GM19193 (cell line): Measurements from ENCODE around the gene UBASH3B.

Experiments used
- POLR2A ChIP-seq: IDR thresholded peaks from 4 replicates; pipeline ENCODE4 v1.6.1; 2011; ENCODE audit not compliant: insufficient read depth, insufficient read length; ENCODE audit errors: extremely low read depth

Gene UBASH3B

DNA sequence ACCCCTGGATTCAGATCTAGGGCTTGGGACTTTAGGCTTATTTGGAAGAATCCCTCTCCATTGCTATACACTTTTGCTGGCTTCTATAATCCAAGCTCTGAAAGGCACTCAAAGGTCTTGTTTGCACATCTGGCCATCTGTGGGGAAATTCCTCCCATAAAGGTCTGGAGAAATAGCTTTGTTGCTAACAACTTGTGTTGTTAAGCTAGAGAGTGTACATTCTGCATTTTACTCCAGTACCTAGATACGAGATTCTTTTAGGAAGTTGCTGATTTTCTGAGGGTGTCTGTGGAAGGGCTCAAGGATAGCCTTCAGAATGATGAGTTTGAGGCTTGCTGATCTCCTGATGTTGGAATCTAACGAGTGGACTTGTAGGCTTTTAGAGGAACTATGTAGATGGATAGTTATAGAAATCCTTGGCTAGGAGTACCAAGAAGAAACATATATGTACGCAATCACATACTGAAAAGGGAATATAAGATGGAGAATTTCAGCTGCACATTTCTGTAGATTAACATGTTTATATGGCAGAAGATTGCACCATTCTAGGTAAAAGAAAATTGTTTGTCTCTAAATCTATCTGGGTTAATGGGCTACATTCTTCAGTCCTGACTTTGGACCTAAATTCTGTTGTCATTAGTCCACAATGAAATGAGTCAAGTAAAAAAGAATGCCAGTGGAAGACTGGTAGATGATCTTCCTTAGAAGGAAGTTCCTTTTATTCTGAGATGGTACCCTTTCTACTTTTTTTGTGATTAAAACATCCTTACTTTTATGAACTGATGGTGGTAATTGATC is 51.0 kb downstream of the UBASH3B start:
- no peak for TF ChIP-seq POLR2A

DNA sequence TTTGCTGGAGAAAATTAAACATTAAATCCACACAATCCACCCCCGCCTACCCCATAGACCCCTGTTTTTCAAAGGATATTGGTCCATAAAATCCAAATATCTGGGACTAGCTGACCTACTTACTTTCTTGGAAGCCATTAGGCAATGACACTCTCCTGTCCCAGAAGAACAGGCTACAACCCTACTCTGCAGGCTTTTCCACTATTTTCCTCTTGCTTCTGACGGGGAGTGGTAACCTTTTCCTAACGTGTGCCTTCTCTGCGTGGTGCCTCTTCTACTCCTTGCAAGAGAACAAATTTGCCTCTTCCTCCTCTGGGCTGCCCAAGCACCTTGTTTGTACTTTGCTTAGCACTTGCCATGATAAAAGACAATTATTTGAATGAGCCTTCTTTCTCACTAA is 51.6 kb downstream of the UBASH3B start:
- no peak for TF ChIP-seq POLR2A

DNA sequence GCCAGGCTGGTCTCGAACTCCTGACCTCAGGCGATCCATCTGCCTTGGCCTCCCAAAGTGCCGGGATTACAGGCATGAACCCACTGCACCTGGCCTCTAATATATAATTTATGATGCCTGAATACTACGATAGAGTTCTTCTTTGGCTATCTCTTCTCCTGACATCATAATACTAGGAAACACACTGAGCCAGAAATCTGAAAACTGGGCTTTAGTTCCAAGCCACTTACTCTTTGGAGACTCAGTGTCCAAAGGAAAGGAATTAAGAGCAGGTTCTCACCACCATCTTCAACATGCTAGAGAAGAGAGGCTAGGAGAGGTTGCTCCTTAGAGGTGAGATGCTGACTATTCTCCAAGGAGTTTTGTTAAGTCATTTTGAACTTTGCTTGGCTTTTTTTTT is 52.4 kb downstream of the UBASH3B start:
- no peak for TF ChIP-seq POLR2A

DNA sequence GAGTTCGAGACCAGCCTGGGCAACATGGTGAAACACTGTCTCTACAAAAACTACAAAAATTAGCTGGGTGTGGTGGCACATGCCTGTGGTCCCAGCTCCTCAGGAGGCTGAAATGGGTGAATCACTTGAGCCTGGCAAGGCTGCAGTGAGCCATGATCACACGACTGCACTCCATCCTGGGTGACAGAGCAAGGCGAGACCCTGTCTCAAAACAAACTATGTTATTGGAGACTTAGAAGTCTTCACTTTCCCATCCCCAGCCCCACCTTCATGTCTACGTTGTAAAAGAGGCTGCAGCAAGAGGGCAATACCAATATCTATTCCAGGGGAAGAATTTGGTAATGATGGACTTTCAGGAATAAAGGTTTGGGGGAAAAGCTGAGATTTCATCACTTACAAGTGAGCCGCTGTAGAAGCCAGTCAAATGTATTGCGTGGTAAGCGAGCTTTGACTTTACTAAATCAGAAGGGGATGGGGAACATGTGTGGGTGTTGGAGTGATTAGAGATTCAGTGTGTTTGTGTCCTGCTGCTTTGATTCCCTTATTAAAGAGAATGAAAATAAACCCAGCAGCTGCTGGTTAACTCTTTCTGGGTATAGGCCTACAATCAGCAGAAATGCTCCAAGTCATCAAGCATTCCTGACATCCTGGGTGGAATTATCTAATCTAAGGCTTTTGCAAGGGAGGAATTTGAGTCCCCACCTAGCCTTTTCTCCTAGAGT is 53.7 kb downstream of the UBASH3B start:
- TF ChIP-seq POLR2A, result no peak

DNA sequence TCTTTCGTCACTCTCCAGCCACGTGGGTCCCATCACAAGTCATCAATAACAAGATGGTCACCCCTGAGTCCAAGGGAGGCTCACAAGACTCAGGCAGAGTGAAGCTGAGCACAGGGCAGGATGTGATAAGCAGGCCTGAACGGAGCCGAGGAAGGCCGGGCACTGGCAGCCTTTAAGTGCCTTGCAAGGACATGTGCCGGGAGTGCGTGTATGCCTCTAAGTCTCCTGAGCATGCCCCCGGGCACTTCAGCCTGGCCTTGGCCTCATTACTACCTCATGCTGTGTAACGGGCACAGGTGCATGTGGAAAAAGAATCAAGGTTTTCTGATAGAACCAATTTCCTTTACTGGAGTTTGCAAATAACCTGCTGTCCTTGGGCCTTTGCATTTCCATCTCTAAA is 55.8 kb downstream of the UBASH3B start:
- no peak for TF ChIP-seq POLR2A

DNA sequence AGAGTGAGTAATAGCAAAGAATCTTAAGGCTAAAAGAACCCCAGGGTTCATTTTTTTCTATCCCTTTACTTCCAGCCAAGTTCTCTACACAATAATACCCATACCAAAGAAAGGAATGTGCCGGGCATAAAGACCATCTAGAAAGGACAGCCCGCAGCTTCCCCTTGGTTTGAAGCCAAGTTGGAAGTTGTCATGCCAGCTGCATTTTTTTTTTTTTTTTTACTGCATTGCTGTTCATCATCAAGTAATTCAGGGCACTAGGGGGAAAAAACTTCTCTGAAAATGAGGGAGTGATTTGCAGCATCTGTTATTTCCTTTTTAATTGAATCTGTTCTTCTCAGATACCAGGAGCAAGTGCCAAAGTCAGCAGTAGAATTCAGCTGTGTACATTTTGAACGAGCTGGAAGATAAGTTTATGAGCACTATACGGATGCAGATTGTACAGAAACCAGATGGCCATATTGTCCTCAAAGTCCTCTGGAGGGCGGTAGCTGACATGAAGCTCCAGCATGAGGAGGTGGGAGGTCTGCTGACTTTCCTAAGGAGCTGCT is 56.4 kb downstream of the UBASH3B start:
- TF ChIP-seq POLR2A, result no peak

DNA sequence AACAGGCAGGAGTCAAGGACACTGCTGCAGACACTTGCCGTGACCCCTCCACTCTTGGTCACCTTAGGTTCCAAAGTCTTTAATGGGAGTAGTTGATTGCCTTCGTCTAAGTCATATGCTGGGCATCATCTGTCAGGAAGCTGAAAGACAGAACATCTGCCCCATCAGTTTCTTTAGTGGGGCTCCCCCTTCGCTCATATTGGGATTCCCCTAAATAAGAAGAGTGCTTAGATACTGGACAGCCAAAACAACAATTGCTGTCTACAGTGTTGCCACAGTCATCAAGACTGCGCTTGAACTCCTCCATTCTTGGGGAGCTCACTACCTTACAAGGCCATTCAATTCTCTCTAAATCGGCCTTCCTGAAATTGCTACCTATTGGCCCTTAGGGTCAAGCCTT is 58.5 kb downstream of the UBASH3B start:
- no peak for TF ChIP-seq POLR2A

DNA sequence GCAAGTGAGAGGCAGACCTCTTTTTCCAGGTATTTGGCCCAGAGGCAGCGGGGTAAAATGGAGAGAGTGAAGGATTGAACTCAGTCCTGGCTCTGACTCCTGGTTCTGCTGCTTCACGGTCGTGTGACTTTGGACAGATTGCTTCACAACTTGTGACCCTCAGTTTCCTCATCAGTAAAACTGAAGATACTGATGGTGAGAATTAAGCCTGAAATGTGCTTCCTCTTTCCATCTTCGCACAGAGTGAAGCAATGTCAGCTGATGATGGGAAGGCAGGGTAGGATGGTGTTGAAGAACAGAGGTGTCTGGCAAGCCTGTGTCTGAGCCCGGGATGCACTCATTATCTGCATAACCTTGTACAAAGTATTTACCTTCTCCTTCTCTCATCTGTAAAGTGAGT is 59.0 kb downstream of the UBASH3B start:
- no peak for TF ChIP-seq POLR2A

DNA sequence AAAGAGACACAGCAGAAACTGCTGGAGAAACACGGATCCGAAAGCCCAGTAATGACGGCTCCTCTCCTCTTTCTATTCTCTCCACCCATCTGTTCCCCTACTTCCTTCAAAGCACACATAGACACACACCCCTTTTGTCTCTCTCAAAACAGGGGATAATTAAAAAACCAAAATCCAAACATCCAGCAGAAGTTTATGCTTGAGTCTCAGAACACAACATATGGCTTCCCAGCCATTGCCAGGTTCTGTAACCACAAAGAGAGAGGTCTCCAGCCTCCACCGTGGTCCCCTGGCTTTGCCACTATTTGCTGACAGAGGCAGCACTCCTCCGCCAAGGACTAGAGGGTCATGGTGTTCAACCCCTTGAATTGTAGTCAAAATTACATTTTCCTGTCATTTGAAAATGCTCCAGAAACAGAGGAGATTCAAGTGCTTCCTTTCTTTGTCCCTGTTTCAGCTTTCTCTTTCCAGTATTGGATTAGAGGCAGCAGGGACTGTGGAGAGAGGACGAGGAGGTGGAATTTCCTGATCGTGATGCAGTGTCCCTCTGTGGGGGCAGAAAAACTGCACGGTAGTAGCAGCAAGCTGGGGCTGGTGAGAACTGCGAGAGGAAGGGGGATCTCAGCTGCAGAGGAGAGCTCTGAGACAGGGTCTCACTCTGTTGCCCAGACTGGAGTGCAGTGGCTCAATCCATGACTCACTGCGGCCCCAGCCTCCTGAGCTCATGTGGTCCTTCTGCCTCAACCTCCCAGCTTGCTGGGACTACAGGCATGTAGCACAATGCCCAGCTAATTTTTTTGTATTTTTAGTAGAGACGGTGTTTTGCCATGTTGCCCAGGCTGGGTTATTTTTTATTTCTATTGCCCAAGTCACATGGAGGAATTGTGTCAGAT is 60.3 kb downstream of the UBASH3B start:
- TF ChIP-seq POLR2A, result no peak

DNA sequence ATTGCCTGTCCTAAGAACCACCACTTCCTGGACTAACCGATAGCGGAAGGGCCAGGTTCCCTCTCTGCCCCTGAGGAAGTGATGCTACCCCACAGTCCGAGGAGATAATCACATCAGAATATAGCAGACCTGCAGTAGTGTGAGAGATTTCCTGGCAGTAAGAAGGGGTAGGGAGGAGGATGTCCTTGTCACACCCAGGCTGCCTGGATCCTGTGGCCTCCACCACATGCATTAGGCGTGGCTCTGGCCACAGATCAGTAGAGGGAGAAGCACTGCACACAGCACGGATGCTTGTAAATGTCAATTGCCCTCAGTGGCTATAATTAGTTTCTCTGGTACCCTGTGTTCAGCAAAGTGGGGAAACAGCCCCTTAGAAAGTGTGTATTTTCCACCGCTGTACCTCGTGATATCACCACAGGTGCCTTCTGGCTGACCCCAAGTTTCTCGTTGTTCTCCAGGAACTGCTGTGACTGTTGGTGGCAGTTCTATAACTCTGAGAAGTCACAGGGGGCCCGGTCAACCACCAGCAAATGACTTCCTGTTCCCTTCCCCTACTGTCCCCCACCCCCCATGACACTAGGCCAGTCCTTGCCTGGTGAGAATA is 61.8 kb downstream of the UBASH3B start:
- TF ChIP-seq POLR2A, result no peak

DNA sequence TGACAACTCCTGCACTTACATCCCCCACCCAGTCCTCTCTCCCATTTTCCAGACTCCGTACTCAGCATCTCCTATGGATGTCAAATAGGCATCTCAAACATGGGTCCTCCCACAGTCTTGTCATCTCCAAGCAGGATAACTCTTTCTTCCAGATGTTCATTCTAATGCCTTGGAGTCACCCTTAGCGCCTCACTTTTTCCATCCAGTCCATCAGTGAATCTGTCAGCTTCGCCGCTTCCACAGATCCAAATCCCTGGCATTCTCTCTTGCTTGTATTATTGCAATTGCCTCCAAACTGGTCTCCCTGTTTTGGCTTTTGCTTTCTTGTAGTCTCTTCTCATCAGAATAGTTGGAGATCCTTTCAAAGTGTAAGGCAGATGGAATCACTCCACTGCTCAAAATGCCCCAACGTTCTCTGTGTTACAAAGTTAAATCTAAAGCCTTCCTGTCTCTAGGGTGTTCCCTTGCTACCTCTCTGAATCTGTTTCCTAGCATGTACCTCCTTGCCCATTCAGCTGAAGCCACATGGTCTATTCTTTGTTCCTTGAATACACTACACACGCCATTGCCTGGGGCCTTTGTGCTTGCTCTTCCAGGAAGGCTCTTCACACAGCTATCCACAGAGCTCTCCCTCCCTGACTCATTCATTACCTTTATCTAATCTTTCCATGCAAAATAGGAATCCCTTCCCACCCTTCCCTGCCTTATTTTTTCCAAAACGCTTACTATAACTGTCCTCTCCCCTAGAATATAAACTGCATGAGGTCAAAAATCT is 64.8 kb downstream of the UBASH3B start:
- TF ChIP-seq POLR2A, result no peak

DNA sequence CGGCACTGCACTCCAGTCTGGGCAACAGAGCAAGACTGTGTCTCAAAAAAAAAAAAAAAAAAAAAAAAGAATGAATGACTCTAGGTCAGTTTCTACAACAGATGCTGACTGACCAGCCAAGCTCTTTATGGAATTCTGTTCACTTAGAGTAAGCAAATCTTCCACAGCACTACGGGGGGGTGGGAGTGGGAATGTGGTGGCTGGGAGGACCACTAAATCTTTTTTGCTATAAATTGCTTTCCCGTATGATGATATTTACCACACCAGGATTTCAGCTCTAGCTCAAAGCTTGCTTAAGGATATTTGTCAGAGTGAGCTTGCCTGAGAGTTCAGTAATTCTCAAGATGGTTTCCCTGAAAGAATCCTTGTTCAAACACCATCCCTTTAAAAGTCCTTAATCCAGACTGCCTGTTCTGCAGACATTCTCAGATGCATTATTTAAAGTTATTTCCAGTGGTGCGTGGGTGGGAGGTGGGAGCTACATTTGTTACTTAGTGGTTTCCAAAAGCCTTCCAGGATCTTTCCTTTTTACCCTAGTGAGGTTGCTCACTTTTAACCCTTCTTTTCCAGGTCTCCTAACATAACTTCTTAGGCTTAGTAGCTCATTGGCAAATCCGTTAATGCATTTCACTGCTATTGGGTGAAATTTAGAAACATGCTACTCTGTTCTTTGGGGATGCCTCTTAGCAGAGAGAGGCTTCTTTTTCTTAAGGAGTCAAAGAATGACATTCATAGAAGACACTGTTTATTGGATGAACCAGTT is 65.9 kb downstream of the UBASH3B start:
- TF ChIP-seq POLR2A, result no peak

DNA sequence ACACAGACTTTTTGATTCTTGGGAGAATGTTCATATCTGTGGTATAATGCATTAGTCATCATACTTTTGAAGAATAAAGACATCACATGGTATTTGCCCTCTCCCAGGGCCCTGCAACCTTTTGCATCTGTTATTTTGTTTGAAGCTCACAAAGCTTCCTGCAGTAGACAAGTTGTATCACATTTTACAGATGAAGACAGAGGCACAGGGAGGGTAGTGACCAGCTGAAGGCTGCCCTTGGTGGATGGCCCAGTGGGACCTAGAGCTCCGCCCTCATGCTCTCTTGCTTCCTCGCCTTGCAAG is 66.4 kb downstream of the UBASH3B start:
- TF ChIP-seq POLR2A, result no peak
